ENCODE results near the gene AURKAIP1.
"Not testable (repeated sequence)": the region's sequence is repeated elsewhere in the genome, so short reads cannot be mapped to it uniquely, and the experiment has no call there.

The AURKAIP1 gene

GRCh38 chr1:1406821-1407635, 32.0 kb upstream of the AURKAIP1 start, which contains the start of gene MRPL20:
MRPL20 (minus strand) TSS chr1:1407293; CDS start chr1:1407217, 76 bp downstream.
- peak; percentile 87 to 91 for DNase-seq (ENCODE audit: low read depth in 2 of 2, low spot score in 1 of 2)

- no peak for DNase-seq (ENCODE audit: low read depth in 2 of 2, low spot score in 1 of 2)
Observed at GRCh38 chr1:1406101-1406820, 31.3 kb upstream of the AURKAIP1 start.

GRCh38 chr1:1403653-1404052, 28.6 kb upstream of the AURKAIP1 start:
- no peak for DNase-seq (ENCODE audit: low read depth in 2 of 2, low spot score in 1 of 2)

DNA sequence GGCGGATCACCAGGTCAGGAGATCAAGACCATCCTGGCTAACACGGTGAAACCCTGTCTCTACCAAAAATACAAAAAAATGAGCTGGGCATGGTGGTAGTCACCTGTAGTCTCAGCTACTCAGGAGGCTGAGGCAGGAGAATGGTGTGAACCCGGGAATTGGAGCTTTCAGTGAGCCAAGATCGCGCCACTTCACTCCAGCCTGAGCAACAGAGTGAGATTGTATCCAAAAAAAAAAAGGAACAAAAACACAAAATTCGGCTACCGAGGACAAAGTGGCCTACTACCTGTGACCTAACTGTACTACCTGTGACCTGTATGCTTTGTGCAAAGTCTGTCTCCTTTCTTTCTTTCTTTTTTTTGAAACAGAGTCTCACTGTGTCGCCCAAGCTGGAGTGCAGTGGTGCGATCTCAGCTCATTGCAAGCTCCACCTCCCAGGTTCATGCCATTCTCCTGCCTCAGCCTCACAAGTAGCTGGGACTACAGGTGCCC, 27.9 kb upstream of the AURKAIP1 start:
- not testable (repeated sequence) for DNase-seq (ENCODE audit: low read depth in 2 of 2, low spot score in 1 of 2)

DNA sequence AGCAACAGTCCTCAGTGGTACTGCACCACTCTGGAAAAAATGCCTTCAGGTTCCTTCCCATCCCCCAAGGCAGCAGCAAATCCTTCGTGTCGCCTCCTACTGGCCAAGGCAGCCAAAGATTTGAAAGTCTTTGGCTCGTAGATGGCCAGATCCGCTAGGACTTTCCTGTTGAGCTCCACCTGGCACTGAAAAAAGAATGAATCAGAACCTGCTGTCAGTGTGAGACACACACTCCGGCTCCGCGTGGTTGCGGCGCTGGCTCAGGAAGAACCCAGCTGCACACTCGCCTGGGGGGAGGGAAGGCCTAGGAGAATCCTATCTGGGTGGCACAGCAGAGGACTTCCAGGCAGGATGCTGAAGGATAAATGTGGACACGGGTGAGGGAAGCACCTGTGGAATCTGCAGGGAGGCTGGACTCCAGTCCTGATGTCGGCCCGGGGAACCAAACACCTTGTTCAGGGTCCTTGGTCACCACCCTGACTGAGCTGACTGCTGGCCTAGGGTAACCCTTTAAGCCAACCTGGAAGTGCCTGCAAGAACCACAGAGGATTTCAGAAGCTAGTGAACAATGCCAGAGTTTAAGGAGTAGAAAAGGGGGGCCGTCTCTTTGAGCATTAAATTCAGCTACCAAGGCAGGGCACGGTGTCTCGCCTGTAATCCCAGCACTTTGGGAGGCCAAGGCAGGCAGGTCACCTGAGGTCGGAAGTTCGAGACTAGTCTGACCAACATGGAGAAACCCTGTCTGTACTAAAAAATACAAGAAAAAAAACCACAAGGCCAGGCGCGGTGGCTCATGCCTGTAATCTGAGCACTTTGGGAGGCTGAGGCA, 27.3 kb upstream of the AURKAIP1 start:
- DNase-seq (ENCODE audit: low read depth in 2 of 2, low spot score in 1 of 2) = no peak

- no peak for DNase-seq (ENCODE audit: low read depth in 2 of 2, low spot score in 1 of 2)
Observed at GRCh38 chr1:1401457-1402010, 26.5 kb upstream of the AURKAIP1 start.

DNA sequence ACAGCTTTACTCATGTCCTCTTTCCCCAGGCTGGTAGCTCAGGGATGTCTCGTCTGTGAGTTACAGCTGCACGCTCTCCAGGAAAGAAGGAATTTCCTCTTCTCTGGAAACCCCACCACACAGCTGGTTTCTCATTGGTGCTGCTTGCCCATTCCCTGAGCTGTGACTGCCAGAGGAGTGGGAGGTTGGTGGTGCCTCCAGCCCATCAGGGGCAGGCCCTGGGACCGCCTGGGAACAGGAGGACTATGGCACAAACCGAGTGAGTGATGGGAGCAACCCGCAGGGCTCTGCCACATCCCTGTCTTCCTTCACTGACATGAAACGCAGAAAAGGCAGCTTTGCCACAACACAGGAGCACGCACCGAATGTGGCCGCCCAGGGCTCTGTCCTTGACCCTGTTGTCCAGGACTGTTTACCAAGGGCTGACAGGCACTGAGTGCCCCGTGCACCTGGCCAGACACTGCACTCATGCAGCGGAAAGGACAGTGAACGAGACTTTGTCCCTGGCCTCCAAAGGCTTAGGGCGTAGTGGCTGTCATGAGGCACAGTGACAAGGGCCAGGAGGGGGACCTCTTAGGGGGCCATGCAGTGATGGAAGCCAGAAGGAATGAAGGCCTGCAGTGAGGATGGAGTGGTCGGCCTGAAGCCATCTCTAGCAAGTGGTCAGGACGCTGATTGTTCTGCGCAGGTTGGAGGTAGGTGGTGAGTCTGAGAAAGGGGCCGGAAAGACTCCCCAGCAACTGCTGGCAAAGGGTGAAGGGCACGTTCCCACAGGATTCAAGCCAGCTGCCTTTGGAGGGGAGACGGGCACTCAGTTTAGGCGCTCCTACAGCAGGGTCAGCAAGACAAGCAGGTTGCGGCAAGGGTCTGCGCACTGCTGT, 25.8 kb upstream of the AURKAIP1 start:
- DNase-seq (ENCODE audit: low read depth in 2 of 2, low spot score in 1 of 2) = no peak

DNA sequence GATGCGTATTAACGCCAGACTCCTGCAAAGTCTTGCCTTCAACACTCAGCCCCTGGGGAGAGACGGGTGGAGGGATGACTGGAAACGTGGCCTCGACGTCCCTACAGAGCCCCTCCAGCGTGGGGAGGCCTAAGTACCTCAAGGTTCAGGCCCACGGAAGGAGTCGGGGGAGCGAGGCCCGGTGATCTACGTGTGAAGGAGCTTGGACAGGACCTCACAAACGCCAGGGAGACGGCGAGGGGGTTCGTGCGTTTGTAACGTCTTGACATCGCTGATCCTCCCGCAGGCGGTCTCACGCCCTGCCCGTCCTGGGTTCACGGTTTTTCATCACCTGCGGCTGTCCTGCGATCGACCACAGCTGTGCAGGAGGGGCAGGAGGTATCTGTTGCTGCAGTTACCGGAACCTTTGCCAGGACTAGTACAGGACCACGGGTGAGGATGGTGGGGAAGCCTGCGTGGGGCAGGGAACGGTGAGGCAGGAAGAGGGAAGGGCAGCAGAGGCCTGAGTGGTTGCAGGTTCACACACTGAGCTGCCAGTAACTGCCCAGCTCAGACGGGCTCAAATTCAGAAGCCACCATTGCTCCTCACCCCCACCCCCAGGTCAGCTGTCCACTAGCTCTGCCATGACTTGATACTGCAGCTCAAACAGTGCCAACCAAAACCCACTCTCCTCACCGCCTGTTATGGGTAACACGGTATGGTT, 25.0 kb upstream of the AURKAIP1 start:
- DNase-seq (ENCODE audit: low read depth in 2 of 2, low spot score in 1 of 2) = no peak

GRCh38 chr1:1399187-1399871, 24.3 kb upstream of the AURKAIP1 start, which contains the start of gene CCNL2:
CCNL2 (minus strand) TSS chr1:1399335; CDS start chr1:1399306, 29 bp downstream.
- peak; percentile 94 to 98 for DNase-seq (ENCODE audit: low read depth in 2 of 2, low spot score in 1 of 2)

GRCh38 chr1:1398677-1399186, 23.7 kb upstream of the AURKAIP1 start:
- DNase-seq (ENCODE audit: low read depth in 2 of 2, low spot score in 1 of 2) = no peak

- no peak for DNase-seq (ENCODE audit: low read depth in 2 of 2, low spot score in 1 of 2)
Observed at GRCh38 chr1:1397839-1398523, 23.0 kb upstream of the AURKAIP1 start.

GRCh38 chr1:1395166-1395565, 20.2 kb upstream of the AURKAIP1 start:
- DNase-seq (ENCODE audit: low read depth in 2 of 2, low spot score in 1 of 2) = no peak

DNA sequence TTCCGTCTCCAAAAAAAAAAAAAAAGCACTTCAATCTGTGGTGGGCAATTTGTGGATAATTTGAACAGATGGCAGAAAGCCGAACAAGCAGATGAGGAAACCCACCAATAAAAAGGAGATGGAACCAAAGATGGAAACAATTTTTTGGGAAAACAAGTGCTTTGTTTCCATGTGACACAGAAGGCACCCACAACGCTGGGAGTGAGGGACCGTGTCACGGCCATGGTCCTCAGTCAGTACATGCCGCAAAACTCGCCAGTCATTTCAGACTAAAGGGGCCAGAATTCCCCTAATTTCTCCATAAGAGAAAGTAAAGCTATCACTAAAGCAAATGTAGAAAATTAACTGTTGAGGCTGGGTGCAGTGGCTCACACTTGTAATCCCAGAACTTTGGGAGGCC, 19.1 kb upstream of the AURKAIP1 start:
- DNase-seq (ENCODE audit: low read depth in 2 of 2, low spot score in 1 of 2) = no peak

DNA sequence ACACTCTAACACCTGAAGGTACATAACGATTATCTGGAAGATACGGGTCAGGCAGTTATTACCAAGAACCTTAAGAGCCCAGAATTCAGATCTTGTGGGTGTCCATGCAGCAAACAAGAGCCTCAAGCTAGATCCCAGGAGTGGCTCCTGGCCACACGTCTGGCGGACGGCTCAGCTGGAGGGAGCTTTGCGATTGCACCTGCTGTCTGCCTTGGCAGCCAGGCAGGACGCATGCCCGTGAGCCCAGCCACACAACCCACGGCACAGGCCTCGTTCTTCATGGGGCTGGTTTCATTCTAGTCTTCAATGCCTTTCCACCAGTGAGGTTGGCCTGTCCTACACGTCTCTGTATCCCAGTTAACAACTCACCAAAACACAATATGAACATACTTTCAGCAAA, 18.4 kb upstream of the AURKAIP1 start:
- no peak for DNase-seq (ENCODE audit: low read depth in 2 of 2, low spot score in 1 of 2)

DNA sequence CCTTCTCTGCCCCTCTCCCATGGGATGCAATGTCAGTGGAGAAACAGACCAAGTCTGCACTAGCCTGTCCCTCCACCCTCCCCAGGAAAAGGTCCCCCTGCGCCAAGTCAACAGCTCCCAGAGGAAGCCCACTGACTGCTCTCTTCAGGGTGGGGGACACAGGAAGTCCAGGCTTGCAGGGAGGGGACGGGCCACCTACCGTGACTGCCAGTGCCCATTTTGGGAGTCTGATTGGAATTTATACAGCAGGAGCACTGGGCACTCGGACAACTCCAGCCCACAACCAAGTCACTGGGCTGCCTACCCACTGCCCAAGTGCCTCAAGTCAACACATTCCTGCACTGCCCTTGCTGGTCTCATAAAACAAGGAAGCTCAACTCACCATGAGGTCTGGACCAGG, 18.0 kb upstream of the AURKAIP1 start:
- DNase-seq (ENCODE audit: low read depth in 2 of 2, low spot score in 1 of 2) = no peak

DNA sequence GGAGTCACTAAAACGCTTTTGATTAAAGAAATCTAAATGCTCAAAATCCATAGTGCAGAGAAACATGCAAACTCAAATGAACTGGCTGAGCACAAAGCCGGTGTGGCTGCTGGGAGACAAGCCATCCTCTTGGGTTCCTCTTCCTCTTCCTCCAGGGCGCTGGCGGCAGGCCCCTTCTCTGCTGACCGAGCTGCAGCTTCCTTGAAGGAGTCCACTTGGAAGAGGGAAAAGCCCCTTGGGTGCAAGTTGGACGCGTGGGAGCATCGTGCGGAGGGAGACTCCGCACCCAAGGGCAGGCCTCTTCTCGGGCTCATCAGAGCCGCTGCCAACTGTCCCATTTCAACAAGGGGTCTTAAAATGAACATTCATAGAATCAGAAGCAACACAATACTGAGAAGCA, 16.2 kb upstream of the AURKAIP1 start:
- DNase-seq (ENCODE audit: low read depth in 2 of 2, low spot score in 1 of 2) = no peak

- no peak for DNase-seq (ENCODE audit: low read depth in 2 of 2, low spot score in 1 of 2)
Observed at GRCh38 chr1:1390675-1391074, 15.7 kb upstream of the AURKAIP1 start.

GRCh38 chr1:1388078-1388472, 13.1 kb upstream of the AURKAIP1 start:
- no peak for DNase-seq (ENCODE audit: low read depth in 2 of 2, low spot score in 1 of 2)

All from stimulated activated CD8-positive, alpha-beta memory T cell treated with anti-CD3 and anti-CD28 coated beads, Interleukin-4, amount 100 ng/mL, for 1 hour (primary cell).